Esophagus muscularis mucosa (tissue), 4 donors: Measurements from ENCODE around the gene SLC37A1. TPM values are rescaled to one million over a fixed set of nuclear protein-coding genes. Genes with fewer than 3 reads are reported as not detected.

ENCODE experiments used
- DNase-seq: peaks from one replicate; pipeline ENCODE4 v3.0.0-alpha.2; 2017; ENCODE audit errors: extremely low spot score
- H3K27ac ChIP-seq, 4 donors: fragments of 200-600 bp; sonication (generic); replicated peaks in 1 of 4; 1 replicate in 3 of 4; 2 replicates in 1 of 4; pipeline ENCODE4 v1.5.1; 2016 to 2019; ENCODE audit warnings: mild to moderate bottlenecking in 1 of 4
- H3K27me3 ChIP-seq, 4 donors: fragments of 200-600 bp; sonication (generic); one replicate each; pipeline versions ENCODE4 v1.5.1 to v1.6.0; 2016 to 2019
- H3K36me3 ChIP-seq, 4 donors: fragments of 200-600 bp; sonication (generic); one replicate each; pipeline ENCODE4 v1.5.1; 2016 to 2019
- H3K4me1 ChIP-seq, 4 donors: fragments of 200-600 bp; sonication (generic); one replicate each; pipeline ENCODE4 v1.5.1; 2016 to 2019
- H3K4me3 ChIP-seq, 4 donors: fragments of 200-600 bp; sonication (generic); 1 replicate in 2 of 4; 2 replicates in 2 of 4; pipeline ENCODE4 v1.5.1; 2016 to 2019; ENCODE audit warnings: mild to moderate bottlenecking in 4 of 4, moderate library complexity in 1 of 4
- H3K9me3 ChIP-seq, 4 donors: fragments of 200-600 bp; sonication (generic); 1 replicate in 3 of 4; 2 replicates in 1 of 4; pipeline ENCODE4 v1.5.1; 2016 to 2019
- CTCF ChIP-seq, 3 experiments: fragments of 200-600 bp in 2 of 3; fragments of 450-650 bp in 1 of 3; sonication (generic) in 2 of 3; IDR thresholded peaks; one replicate each; pipeline ENCODE4 v1.5.1; 2017 to 2019; ENCODE audit warnings: antibody characterized with exemption in 3 of 3, mild to moderate bottlenecking in 2 of 3, moderate library complexity in 1 of 3
- EP300 ChIP-seq: sonication (generic); formaldehyde crosslinking; IDR thresholded peaks from one replicate; pipeline ENCODE4 v1.6.1; 2017; ENCODE audit warnings: antibody characterized with exemption
- POLR2A ChIP-seq: fragments of 450-650 bp; IDR thresholded peaks from one replicate; pipeline ENCODE4 v1.6.1; 2017; ENCODE audit warnings: antibody characterized with exemption, moderate library complexity, mild to moderate bottlenecking, low read depth
- POLR2AphosphoS5 ChIP-seq, 2 donors: sonication (generic); formaldehyde crosslinking; IDR thresholded peaks; one replicate each; pipeline ENCODE4 v1.6.1; 2017; ENCODE audit warnings: antibody characterized with exemption in 2 of 2
- WGBS: methylation state at CpG from one replicate; pipeline ENCODE4 v1.1.5; 2018; 5-methylcytosine and 5-hydroxymethylcytosine counted together
- intact Hi-C: fragments of 100-400 bp; cut with DNase I; formaldehyde crosslinking; loops from one replicate; pipeline ENCODE4 v1.15.1; 2023
- total RNA-seq, 4 donors: library from RNA; depleted of rRNA; stranded (reverse); fragments of >200 nt; gene quantifications; one replicate each; pipeline versions ENCODE4 v1.1.0 to v1.2.1, GENCODE V29; 2016

Gene SLC37A1
- total RNA-seq, 4 donors from 2014 or later = 5.4 to 11.1 (median 7.1) TPM

DNA sequence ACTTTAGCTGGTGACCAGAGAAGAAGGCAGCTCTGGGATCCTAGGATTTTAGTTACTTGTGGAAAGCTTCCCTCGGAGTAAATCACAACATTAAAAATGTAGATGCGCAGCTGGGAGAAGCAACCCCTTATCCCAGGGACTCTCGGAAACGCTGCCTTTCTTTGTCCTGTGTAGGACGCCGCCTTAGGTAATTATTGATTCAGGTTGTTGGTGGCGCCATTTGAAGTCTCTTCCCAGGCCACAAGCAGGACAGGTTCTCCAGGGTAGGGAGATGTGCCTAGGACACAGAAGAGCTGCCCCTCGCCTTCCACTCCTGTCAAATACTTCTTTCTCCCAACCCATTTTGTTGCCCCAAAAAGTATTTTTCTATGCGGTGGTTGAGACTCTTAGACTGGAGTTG lies 10.3 kb downstream of the SLC37A1 start:
- peak overlapping the region in 3 of 4 donors; percentile 39 to 47 (median 45) for H3K4me3 ChIP-seq
- peaks cover 28 to 39% (median 37%) of the 10 kb centered on the region in 4 donors for H3K4me1 ChIP-seq
- no peaks in the 10 kb centered on the region for H3K9me3 ChIP-seq
- no peaks in the 10 kb centered on the region for H3K27me3 ChIP-seq
- intact Hi-C loops = no loop called here
- 91% methylated on average over 9 of the region's 9 CpGs for WGBS
- no peak for TF ChIP-seq POLR2AphosphoS5 (IDR thresholded peaks at IDR 0.05)
- H3K36me3 ChIP-seq = peaks cover 0 to 27% (median 20%) of the 10 kb centered on the region in 4 donors
- H3K27ac ChIP-seq = peak overlapping the region; percentile 80 to 83 (median 82)
- no peak for DNase-seq

DNA sequence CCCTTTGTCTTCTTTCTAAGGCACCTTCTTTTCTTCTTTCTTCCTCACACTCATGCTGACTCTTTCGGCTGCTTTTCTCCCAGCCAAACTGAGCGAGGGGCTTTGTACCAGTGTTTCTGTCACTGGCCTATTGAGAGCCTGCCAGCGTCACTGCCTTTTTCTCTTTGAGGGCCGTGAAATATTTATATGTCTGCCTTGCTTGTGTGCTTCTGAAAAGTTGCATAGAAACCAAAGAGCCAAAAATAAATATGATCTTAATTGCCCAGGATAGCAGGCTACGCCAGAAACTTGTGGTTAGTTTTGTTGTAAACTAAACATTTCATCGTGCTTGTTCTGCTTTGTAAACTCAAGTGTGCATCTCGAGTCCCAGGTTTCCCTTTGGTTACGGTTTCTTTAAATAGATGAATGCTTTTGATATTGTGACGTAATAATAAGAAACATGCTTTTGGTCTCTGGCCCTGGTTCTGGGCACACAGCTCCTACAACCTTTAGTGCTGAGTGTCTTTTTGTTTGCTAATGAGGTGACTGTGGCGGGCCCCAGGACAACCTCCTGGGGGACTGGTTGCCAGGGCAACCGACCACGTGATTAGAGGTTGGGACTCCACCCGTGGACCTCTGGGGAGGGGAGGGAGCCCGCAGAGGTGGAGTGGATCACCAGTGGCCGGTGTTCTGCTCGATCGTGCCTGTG lies 10.8 kb downstream of the SLC37A1 start:
- DNase-seq = no peak
- intact Hi-C loops = no loop called here
- Histone ChIP-seq H3K27me3 (no peaks in the 10 kb centered on the region), H3K4me3 (peak overlapping the region; percentile 39 to 55 (median 46)), H3K9me3 (no peaks in the 10 kb centered on the region), H3K4me1 (peaks cover 28 to 39% (median 37%) of the 10 kb centered on the region in 4 donors), H3K27ac (peak overlapping the region; percentile 80 to 83 (median 82)), H3K36me3 (peaks cover 0 to 21% (median 15%) of the 10 kb centered on the region in 4 donors)
- 16% methylated on average over 17 of the region's 17 CpGs for WGBS
- TF ChIP-seq CTCF (IDR thresholded peaks at IDR 0.05) = no peak
- no peak for TF ChIP-seq POLR2A
- peak; percentile 35 to 42 for TF ChIP-seq POLR2AphosphoS5 (IDR thresholded peaks at IDR 0.05)
- TF ChIP-seq EP300 = no peak

GRCh38 chr21:42525029-42525581 lies 11.5 kb downstream of the SLC37A1 start:
- Histone ChIP-seq H3K36me3 (peaks cover 0 to 21% (median 11%) of the 10 kb centered on the region in 4 donors), H3K27me3 (no peaks in the 10 kb centered on the region), H3K4me1 (peaks cover 28 to 39% (median 37%) of the 10 kb centered on the region in 4 donors), H3K9me3 (no peaks in the 10 kb centered on the region), H3K27ac (peak overlapping the region; percentile 80 to 83 (median 82)), H3K4me3 (peak overlapping the region; percentile 39 to 55 (median 46))
- WGBS = 35% methylated on average over 13 of the region's 15 CpGs
- DNase-seq = no peak
- intact Hi-C loops = no loop called here
- TF ChIP-seq EP300 = no peak
- TF ChIP-seq POLR2A = no peak
- no peak for TF ChIP-seq POLR2AphosphoS5 (IDR thresholded peaks at IDR 0.05)
- no peak for TF ChIP-seq CTCF (IDR thresholded peaks at IDR 0.05)

- TF ChIP-seq POLR2AphosphoS5 (IDR thresholded peaks at IDR 0.05) (no peak), POLR2A (no peak), CTCF (IDR thresholded peaks at IDR 0.05) (no peak), EP300 (no peak)
- DNase-seq = no peak
Observed at GRCh38 chr21:42525676-42526378, 12.2 kb downstream of the SLC37A1 start.

GRCh38 chr21:42526379-42526727 lies 12.7 kb downstream of the SLC37A1 start:
- intact Hi-C loops = no loop called here
- H3K27ac ChIP-seq = peak overlapping the region in 3 of 4 donors; percentile 80 to 82 (median 82)
- WGBS = 70% methylated on average over 8 of the region's 9 CpGs
- no peak overlapping the region for H3K4me3 ChIP-seq
- no peaks in the 10 kb centered on the region for H3K27me3 ChIP-seq
- no peak for TF ChIP-seq CTCF (IDR thresholded peaks at IDR 0.05)
- no peak for TF ChIP-seq EP300
- TF ChIP-seq POLR2A = no peak
- no peak for TF ChIP-seq POLR2AphosphoS5 (IDR thresholded peaks at IDR 0.05)
- DNase-seq = no peak
- no peaks in the 10 kb centered on the region for H3K9me3 ChIP-seq
- H3K36me3 ChIP-seq = peaks cover 0 to 15% (median 9%) of the 10 kb centered on the region in 4 donors
- H3K4me1 ChIP-seq = peaks cover 28 to 39% (median 37%) of the 10 kb centered on the region in 4 donors

More at GRCh38 chr21:42525676-42526378, 12.2 kb downstream of the SLC37A1 start:
- Histone ChIP-seq H3K9me3 (no peaks in the 10 kb centered on the region), H3K4me1 (peaks cover 28 to 39% (median 37%) of the 10 kb centered on the region in 4 donors), H3K4me3 (no peak overlapping the region), H3K36me3 (peaks cover 0 to 16% (median 11%) of the 10 kb centered on the region in 4 donors), H3K27me3 (no peaks in the 10 kb centered on the region), H3K27ac (peak overlapping the region; percentile 80 to 83 (median 82))
- WGBS = 56% methylated on average over 9 of the region's 9 CpGs
- intact Hi-C loops = no loop called here
